ENCODE measurements around the gene MRPS9.

MRPS9 gene

DNA sequence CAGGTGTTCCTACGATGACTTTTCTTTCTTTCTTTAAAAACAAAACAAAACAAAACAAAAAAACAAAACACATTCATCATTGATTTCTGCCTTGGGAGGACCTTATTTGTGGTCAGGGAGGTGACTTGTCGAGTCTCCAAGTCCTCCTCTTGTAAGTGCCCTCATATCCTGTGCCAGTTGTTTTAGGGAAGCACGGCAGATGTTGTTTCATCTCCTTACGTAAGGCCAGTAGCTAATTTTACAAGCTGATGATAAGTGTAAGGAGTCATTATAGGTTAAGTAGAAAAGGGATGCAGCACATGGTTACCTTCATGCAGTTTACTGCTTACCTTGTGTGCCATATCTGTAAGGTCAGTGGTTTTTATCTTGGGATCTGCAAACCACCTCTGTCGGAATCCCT is 52.2 kb downstream of the MRPS9 start:
- TF ChIP-seq SPI1 (IDR thresholded peaks at IDR 0.05; ENCODE audit: borderline replicate concordance, low read depth) (no peak), POLR2AphosphoS5 (IDR thresholded peaks at IDR 0.05; ENCODE audit: low read depth) (no peak), GABPA (IDR thresholded peaks at IDR 0.05; ENCODE audit: low read depth) (no peak)
- TF ChIP-seq, protein P1, sequence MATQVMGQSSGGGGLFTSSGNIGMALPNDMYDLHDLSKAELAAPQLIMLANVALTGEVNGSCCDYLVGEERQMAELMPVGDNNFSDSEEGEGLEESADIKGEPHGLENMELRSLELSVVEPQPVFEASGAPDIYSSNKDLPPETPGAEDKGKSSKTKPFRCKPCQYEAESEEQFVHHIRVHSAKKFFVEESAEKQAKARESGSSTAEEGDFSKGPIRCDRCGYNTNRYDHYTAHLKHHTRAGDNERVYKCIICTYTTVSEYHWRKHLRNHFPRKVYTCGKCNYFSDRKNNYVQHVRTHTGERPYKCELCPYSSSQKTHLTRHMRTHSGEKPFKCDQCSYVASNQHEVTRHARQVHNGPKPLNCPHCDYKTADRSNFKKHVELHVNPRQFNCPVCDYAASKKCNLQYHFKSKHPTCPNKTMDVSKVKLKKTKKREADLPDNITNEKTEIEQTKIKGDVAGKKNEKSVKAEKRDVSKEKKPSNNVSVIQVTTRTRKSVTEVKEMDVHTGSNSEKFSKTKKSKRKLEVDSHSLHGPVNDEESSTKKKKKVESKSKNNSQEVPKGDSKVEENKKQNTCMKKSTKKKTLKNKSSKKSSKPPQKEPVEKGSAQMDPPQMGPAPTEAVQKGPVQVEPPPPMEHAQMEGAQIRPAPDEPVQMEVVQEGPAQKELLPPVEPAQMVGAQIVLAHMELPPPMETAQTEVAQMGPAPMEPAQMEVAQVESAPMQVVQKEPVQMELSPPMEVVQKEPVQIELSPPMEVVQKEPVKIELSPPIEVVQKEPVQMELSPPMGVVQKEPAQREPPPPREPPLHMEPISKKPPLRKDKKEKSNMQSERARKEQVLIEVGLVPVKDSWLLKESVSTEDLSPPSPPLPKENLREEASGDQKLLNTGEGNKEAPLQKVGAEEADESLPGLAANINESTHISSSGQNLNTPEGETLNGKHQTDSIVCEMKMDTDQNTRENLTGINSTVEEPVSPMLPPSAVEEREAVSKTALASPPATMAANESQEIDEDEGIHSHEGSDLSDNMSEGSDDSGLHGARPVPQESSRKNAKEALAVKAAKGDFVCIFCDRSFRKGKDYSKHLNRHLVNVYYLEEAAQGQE (IDR thresholded peaks at IDR 0.05; ENCODE audit: insufficient replicate concordance, low read depth) = no peak
- TF ChIP-seq, protein P2, sequence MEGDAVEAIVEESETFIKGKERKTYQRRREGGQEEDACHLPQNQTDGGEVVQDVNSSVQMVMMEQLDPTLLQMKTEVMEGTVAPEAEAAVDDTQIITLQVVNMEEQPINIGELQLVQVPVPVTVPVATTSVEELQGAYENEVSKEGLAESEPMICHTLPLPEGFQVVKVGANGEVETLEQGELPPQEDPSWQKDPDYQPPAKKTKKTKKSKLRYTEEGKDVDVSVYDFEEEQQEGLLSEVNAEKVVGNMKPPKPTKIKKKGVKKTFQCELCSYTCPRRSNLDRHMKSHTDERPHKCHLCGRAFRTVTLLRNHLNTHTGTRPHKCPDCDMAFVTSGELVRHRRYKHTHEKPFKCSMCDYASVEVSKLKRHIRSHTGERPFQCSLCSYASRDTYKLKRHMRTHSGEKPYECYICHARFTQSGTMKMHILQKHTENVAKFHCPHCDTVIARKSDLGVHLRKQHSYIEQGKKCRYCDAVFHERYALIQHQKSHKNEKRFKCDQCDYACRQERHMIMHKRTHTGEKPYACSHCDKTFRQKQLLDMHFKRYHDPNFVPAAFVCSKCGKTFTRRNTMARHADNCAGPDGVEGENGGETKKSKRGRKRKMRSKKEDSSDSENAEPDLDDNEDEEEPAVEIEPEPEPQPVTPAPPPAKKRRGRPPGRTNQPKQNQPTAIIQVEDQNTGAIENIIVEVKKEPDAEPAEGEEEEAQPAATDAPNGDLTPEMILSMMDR (IDR thresholded peaks at IDR 0.05; ENCODE audit: insufficient read depth, low read length) = no peak
- DNase-seq (ENCODE audit: low read depth in 1 of 2, low spot score in 1 of 2) = peak; percentile 14 to 15
- Histone ChIP-seq H3K4me3 (replicated peaks; ENCODE audit: insufficient read depth, low read length) (no peak overlapping the region), H3K27me3 (ENCODE audit: insufficient read depth, poor library complexity, severe bottlenecking) (no peaks in the 10 kb centered on the region), H3K27ac (replicated peaks) (no peak overlapping the region)

DNA sequence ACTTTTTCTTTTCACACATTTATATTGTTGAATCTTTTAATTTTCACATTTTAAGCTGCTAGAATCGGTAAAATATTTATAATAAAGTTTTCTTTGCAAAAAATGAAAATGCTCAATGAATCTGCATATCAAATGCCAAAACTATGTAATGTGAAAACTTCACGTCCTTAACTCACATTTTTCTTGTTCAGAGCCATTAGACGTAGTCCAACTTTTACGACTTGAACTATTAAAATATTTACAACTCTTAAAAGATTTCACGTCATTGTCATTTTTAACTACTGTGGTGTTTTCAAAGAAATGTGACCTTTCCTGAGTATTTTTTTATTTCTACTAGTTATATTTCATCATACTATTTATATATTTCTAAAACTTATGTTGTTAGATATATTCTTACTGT is 54.9 kb downstream of the MRPS9 start:
- no peak for DNase-seq (ENCODE audit: low read depth in 1 of 2, low spot score in 1 of 2)
- Histone ChIP-seq H3K27ac (replicated peaks) (no peak overlapping the region), H3K4me3 (replicated peaks; ENCODE audit: insufficient read depth, low read length) (no peak overlapping the region), H3K27me3 (ENCODE audit: insufficient read depth, poor library complexity, severe bottlenecking) (no peaks in the 10 kb centered on the region)
- TF ChIP-seq, protein P2 (IDR thresholded peaks at IDR 0.05; ENCODE audit: insufficient read depth, low read length) = no peak
- TF ChIP-seq SPI1 (IDR thresholded peaks at IDR 0.05; ENCODE audit: borderline replicate concordance, low read depth) (no peak), GABPA (IDR thresholded peaks at IDR 0.05; ENCODE audit: low read depth) (no peak), POLR2AphosphoS5 (IDR thresholded peaks at IDR 0.05; ENCODE audit: low read depth) (no peak)
- TF ChIP-seq, protein P1 (IDR thresholded peaks at IDR 0.05; ENCODE audit: insufficient replicate concordance, low read depth) = no peak

DNA sequence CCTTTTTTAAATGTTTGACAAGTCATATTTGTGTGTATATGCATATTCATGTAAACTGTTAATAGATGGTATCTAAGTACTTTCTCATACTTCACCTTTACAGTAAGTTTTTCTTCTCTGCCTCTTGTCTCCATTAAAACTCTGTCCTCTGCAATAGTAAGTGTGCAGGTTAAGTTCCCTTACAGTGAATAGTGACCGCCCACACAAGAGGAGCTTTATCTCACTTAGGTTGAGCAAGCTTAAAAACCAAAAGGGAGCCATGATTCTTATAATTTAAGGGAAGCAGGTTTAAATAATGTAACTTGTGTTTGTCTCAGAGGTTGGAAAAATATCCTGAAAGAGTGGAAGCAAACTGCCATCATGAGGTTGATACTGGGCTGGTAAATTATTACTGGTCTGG is 61.3 kb downstream of the MRPS9 start:
- TF ChIP-seq SPI1 (IDR thresholded peaks at IDR 0.05; ENCODE audit: borderline replicate concordance, low read depth) (no peak), POLR2AphosphoS5 (IDR thresholded peaks at IDR 0.05; ENCODE audit: low read depth) (no peak), GABPA (IDR thresholded peaks at IDR 0.05; ENCODE audit: low read depth) (no peak)
- TF ChIP-seq, protein P2 (IDR thresholded peaks at IDR 0.05; ENCODE audit: insufficient read depth, low read length) = no peak
- TF ChIP-seq, protein P1 (IDR thresholded peaks at IDR 0.05; ENCODE audit: insufficient replicate concordance, low read depth) = no peak
- Histone ChIP-seq H3K4me3 (replicated peaks; ENCODE audit: insufficient read depth, low read length) (no peak overlapping the region), H3K27ac (replicated peaks) (no peak overlapping the region), H3K27me3 (ENCODE audit: insufficient read depth, poor library complexity, severe bottlenecking) (no peaks in the 10 kb centered on the region)
- DNase-seq (ENCODE audit: low read depth in 1 of 2, low spot score in 1 of 2) = no peak

Measured in HL-60 (cell line).